Measurements from ENCODE around the gene KRT4. TPM values are rescaled to one million over a fixed set of nuclear protein-coding genes. Genes with fewer than 3 reads are reported as not detected.

Gene KRT4
- total RNA-seq, 1 donor from 2014 or later: not detected

GRCh38 chr12:52847335-52848102 is 33.6 kb upstream of the KRT4 start:
- TF ChIP-seq CTCF (IDR thresholded peaks at IDR 0.05; ENCODE audit: borderline replicate concordance): no peak
- Histone ChIP-seq H3K36me3 (no peaks in the 10 kb centered on the region), H3K4me3 (no peak overlapping the region), H3K9me3 (replicated peaks) (no peaks in the 10 kb centered on the region), H3K27ac (replicated peaks) (no peak overlapping the region), H3K4me1 (no peaks in the 10 kb centered on the region), H3K27me3 (ENCODE audit: low read depth) (peaks cover 73% of the 10 kb centered on the region)
- intact Hi-C loops (cut with micrococcal nuclease): no loop called here
- DNase-seq: no peak

DNA sequence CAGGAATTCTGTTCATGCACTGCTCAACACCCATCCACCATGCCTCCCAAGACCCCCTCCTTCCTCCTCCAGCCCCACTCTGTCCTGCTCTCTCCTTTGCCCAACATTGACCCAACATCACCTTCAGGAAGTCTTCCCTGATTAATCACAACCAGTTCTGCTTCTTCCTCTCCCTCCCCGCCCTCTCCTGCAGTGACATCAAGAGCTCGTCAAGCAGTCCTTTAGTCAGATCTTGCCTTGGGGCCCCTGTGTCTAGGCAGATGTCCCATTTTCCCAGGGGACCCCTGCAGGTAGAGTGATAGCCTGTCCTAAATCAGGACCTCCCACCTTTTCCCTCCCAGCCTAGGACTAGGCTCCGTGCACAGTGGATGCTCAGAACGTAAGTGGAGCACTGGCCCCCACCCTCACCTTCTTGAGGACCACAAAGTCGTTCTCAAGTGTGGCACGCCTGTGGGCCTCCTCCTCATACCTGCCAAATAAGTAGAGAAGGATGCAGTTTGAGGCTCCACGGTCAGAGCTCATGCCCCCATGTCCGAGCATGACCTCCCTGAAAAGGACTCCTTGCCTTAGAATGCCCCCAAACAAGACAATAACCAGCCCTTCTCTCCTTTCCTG is 32.5 kb upstream of the KRT4 start:
- Histone ChIP-seq H3K27me3 (ENCODE audit: low read depth) (peaks cover 69% of the 10 kb centered on the region), H3K4me1 (no peaks in the 10 kb centered on the region), H3K9me3 (replicated peaks) (no peaks in the 10 kb centered on the region), H3K27ac (replicated peaks) (no peak overlapping the region), H3K4me3 (no peak overlapping the region), H3K36me3 (no peaks in the 10 kb centered on the region)
- no peak for DNase-seq
- intact Hi-C loops (cut with micrococcal nuclease): no loop called here
- no peak for TF ChIP-seq CTCF (IDR thresholded peaks at IDR 0.05; ENCODE audit: borderline replicate concordance)

DNA sequence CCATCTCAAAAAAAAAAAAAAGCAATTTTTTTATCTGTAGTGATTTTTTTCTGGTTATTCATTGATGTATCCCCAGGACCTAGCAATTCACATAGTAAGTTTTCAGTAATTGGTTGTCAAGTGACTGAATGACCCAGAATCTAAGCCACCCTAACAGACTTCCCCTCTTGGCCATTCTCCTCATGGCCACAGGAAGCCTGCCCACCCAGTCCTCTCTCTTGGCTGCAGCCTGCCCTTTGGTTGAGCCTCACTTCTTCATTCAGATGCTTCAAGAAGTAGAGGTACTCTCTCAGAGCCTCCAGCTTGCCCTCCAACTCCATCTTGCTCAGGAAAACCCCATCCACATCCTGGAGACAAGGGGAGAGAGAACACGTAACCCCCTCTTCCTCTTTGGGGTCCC is 32.0 kb upstream of the KRT4 start:
- Histone ChIP-seq H3K4me3 (no peak overlapping the region), H3K27ac (replicated peaks) (no peak overlapping the region), H3K27me3 (ENCODE audit: low read depth) (peaks cover 69% of the 10 kb centered on the region), H3K4me1 (no peaks in the 10 kb centered on the region), H3K36me3 (no peaks in the 10 kb centered on the region), H3K9me3 (replicated peaks) (no peaks in the 10 kb centered on the region)
- no peak for DNase-seq
- no peak for TF ChIP-seq CTCF (IDR thresholded peaks at IDR 0.05; ENCODE audit: borderline replicate concordance)
- intact Hi-C loops (cut with micrococcal nuclease): no loop called here

GRCh38 chr12:52844386-52844785 is 30.5 kb upstream of the KRT4 start:
- no peak overlapping the region for H3K27ac ChIP-seq (replicated peaks)
- H3K36me3 ChIP-seq: no peaks in the 10 kb centered on the region
- no peak overlapping the region for H3K4me3 ChIP-seq
- no peak for DNase-seq
- intact Hi-C loops (cut with micrococcal nuclease): no loop called here
- H3K4me1 ChIP-seq: no peaks in the 10 kb centered on the region
- H3K9me3 ChIP-seq (replicated peaks): no peaks in the 10 kb centered on the region
- H3K27me3 ChIP-seq (ENCODE audit: low read depth): peaks cover 69% of the 10 kb centered on the region
- no peak for TF ChIP-seq CTCF (IDR thresholded peaks at IDR 0.05; ENCODE audit: borderline replicate concordance)

GRCh38 chr12:52839436-52840105 is 25.7 kb upstream of the KRT4 start:
- no peak for TF ChIP-seq CTCF (IDR thresholded peaks at IDR 0.05; ENCODE audit: borderline replicate concordance)
- no peaks in the 10 kb centered on the region for H3K36me3 ChIP-seq
- intact Hi-C loops (cut with micrococcal nuclease): no loop called here
- H3K27ac ChIP-seq (replicated peaks): no peak overlapping the region
- no peak overlapping the region for H3K4me3 ChIP-seq
- no peaks in the 10 kb centered on the region for H3K4me1 ChIP-seq
- no peak for DNase-seq
- H3K9me3 ChIP-seq (replicated peaks): no peaks in the 10 kb centered on the region
- peaks cover 81% of the 10 kb centered on the region for H3K27me3 ChIP-seq (ENCODE audit: low read depth)

Measured in left ventricle myocardium inferior (tissue), 1 donor.